ENCODE results near the gene SEMA3D.
A peak's percentile ranks its signal among the peaks of the same experiment; 100 is the strongest.

The SEMA3D gene

GRCh38 chr7:85185424-85186082 lies 1.3 kb downstream of the SEMA3D start:
- DNase-seq (ENCODE audit: extremely low read depth, low read depth) = no peak
- peak; percentile 42 for TF ChIP-seq CTCF (IDR thresholded peaks at IDR 0.05; ENCODE audit: low read depth, low read length)

GRCh38 chr7:85184599-85185423 lies 2.0 kb downstream of the SEMA3D start:
- DNase-seq (ENCODE audit: extremely low read depth, low read depth) = no peak
- TF ChIP-seq CTCF (IDR thresholded peaks at IDR 0.05; ENCODE audit: low read depth, low read length) = no peak

- no peak for TF ChIP-seq CTCF (IDR thresholded peaks at IDR 0.05; ENCODE audit: low read depth, low read length)
- DNase-seq (ENCODE audit: extremely low read depth, low read depth) = no peak
These were observed 3.6 kb downstream of the SEMA3D start for GRCh38 chr7:85183296-85183695.

GRCh38 chr7:85178531-85179298 lies 8.1 kb downstream of the SEMA3D start:
- no peak for TF ChIP-seq CTCF (IDR thresholded peaks at IDR 0.05; ENCODE audit: low read depth, low read length)
- no peak for DNase-seq (ENCODE audit: extremely low read depth, low read depth)

GRCh38 chr7:85177316-85177715 lies 9.5 kb downstream of the SEMA3D start:
- no peak for TF ChIP-seq CTCF (IDR thresholded peaks at IDR 0.05; ENCODE audit: low read depth, low read length)
- DNase-seq (ENCODE audit: extremely low read depth, low read depth) = no peak

- DNase-seq (ENCODE audit: extremely low read depth, low read depth) = no peak
- no peak for TF ChIP-seq CTCF (IDR thresholded peaks at IDR 0.05; ENCODE audit: low read depth, low read length)
These were observed 10.7 kb downstream of the SEMA3D start for GRCh38 chr7:85176197-85176596.

GRCh38 chr7:85175217-85175616 lies 11.6 kb downstream of the SEMA3D start:
- no peak for TF ChIP-seq CTCF (IDR thresholded peaks at IDR 0.05; ENCODE audit: low read depth, low read length)
- DNase-seq (ENCODE audit: extremely low read depth, low read depth) = no peak
